Measurements from ENCODE around the gene HEXA. TPM values are rescaled to one million over a fixed set of nuclear protein-coding genes. Genes with fewer than 3 reads are reported as not detected.

The HEXA gene
- polyA plus RNA-seq, 3 donors from 2014 or later: 172 to 251 (median 195) TPM

DNA sequence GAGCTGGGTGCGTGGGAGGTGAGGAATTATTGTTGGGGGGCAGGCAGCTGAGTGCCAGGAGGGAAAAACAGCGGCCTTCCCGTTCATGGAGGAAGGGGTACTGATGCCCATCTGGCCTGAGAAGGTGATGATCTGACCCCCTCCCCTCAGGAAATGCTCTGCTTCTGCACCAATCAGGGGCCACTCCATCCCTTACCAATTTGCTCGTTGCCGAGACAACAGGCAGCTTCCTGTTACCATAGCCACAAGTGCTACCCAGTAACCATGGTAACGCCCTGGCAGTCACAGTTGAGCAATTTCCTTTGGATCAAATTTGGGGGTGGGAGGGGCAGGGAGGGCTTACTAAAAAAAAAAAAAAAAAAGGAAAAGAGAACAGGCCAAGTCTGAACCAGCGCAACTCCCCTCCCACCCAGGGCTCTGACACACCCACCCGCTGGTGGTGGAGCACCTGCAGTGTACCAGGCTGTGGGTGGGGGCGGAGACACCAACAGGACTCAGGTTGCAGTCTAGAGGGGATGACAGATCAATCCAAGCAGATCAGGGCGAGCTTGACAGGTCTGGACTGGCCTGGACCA lies 69.5 kb downstream of the HEXA start:
- Mint-ChIP-seq H3K27ac (peak overlapping the region in 4 of 6 donors; percentile 53 to 69 (median 60)), H3K4me1 (peaks cover 0 to 7% of the 10 kb centered on the region in 2 donors), H3K27me3 (ENCODE audit: low read depth in 3 of 3) (peaks cover 0 to 3% (median 3%) of the 10 kb centered on the region in 3 donors), H3K9me3 (peaks cover 0 to 1% (median 0%) of the 10 kb centered on the region in 6 donors), H3K36me3 (peaks cover 6 to 13% (median 6%) of the 10 kb centered on the region in 3 donors), H3K4me3 (no peak overlapping the region)
- peak; percentile 54 to 69 (median 59) for DNase-seq

GRCh38 chr15:72304596-72304995 lies 71.2 kb downstream of the HEXA start:
- Mint-ChIP-seq H3K9me3 (peaks cover 0 to 1% (median 0%) of the 10 kb centered on the region in 6 donors), H3K27ac (no peak overlapping the region), H3K4me3 (no peak overlapping the region), H3K36me3 (peaks cover 6 to 13% (median 6%) of the 10 kb centered on the region in 3 donors), H3K4me1 (peaks cover 0 to 7% of the 10 kb centered on the region in 2 donors), H3K27me3 (ENCODE audit: low read depth in 3 of 3) (peaks cover 0 to 3% (median 3%) of the 10 kb centered on the region in 3 donors)
- DNase-seq: no peak

- DNase-seq: no peak
- H3K4me1 Mint-ChIP-seq: peaks cover 0 to 7% of the 10 kb centered on the region in 2 donors
- H3K27me3 Mint-ChIP-seq (ENCODE audit: low read depth in 3 of 3): peaks cover 0 to 3% (median 3%) of the 10 kb centered on the region in 3 donors
- H3K36me3 Mint-ChIP-seq: peaks cover 6 to 9% (median 7%) of the 10 kb centered on the region in 3 donors
- peak overlapping the region in 1 of 6 donors; percentile 26 for H3K27ac Mint-ChIP-seq
- H3K4me3 Mint-ChIP-seq: no peak overlapping the region
- peaks cover 0 to 1% (median 0%) of the 10 kb centered on the region in 6 donors for H3K9me3 Mint-ChIP-seq
These were observed 72.9 kb downstream of the HEXA start for GRCh38 chr15:72302955-72303354.

Other genes starting within 250 kb of the HEXA start
- not detected for gene GRAMD2A, start 178.2 kb downstream of the HEXA start, polyA plus RNA-seq
- 100 to 1,000 TPM; 181 to 233 (median 224) TPM for gene PKM, start 144.8 kb downstream of the HEXA start, polyA plus RNA-seq
- 10 to 100 TPM; 11.0 to 26.8 (median 19.1) TPM for gene PARP6, start 103.5 kb downstream of the HEXA start, polyA plus RNA-seq
- under 1 TPM in 1 of 3 donors, not detected in 2; 0.13 TPM for gene CELF6, start 55.9 kb downstream of the HEXA start, polyA plus RNA-seq
- gene TMEM202, start 22.3 kb upstream of the HEXA start, polyA plus RNA-seq: not detected
- 10 to 100 TPM in 1 of 3 donors, 1 to 10 TPM in 2; 5.8 to 24.3 (median 8.0) TPM for gene ARIH1, start 98.3 kb upstream of the HEXA start, polyA plus RNA-seq